ENCODE measurements around the gene APOBEC3C. TPM values are rescaled to one million over a fixed set of nuclear protein-coding genes. Genes with fewer than 3 reads are reported as not detected.
"Not testable (repeated sequence)": the region's sequence is repeated elsewhere in the genome, so short reads cannot be mapped to it uniquely, and the experiment has no call there.

Gene APOBEC3C
- total RNA-seq, 6 experiments from 2014 or later: 1.0 to 3.8 (median 2.1) TPM

- Histone ChIP-seq H3K4me1 (no peaks in the 10 kb centered on the region), H3K36me3 (no peaks in the 10 kb centered on the region), H3K4me3 (no peak overlapping the region), H3K9me3 (no peaks in the 10 kb centered on the region), H3K27me3 (no peaks in the 10 kb centered on the region), H3K27ac (no peak overlapping the region)
- intact Hi-C loops (cut with DNase I): no loop called here
- no peak for ATAC-seq
- TF ChIP-seq CTCF (IDR thresholded peaks at IDR 0.05): no peak
- TF ChIP-seq POLR2A (IDR thresholded peaks at IDR 0.05): no peak
- WGBS (ENCODE audit: insufficient coverage, low coverage, low lambda C conversion rate, missing lambda C conversion rate): 85% methylated on average over 9 of the region's 11 CpGs
- no peak for DNase-seq
Measured at GRCh38 chr22:39055658-39056057, 41.6 kb downstream of the APOBEC3C start.

GRCh38 chr22:39061290-39061689 is 47.2 kb downstream of the APOBEC3C start:
- H3K4me1 ChIP-seq; H3K27ac ChIP-seq; H3K27me3 ChIP-seq; H3K4me3 ChIP-seq; H3K36me3 ChIP-seq; ATAC-seq; H3K9me3 ChIP-seq; DNase-seq; intact Hi-C loops (cut with DNase I): not testable (repeated sequence)
- 45% methylated on average over 6 of the region's 6 CpGs for WGBS (ENCODE audit: insufficient coverage, low coverage, low lambda C conversion rate, missing lambda C conversion rate)

GRCh38 chr22:39061951-39062350 is 47.9 kb downstream of the APOBEC3C start:
- H3K9me3 ChIP-seq; H3K36me3 ChIP-seq; H3K27me3 ChIP-seq; H3K27ac ChIP-seq; intact Hi-C loops (cut with DNase I); H3K4me1 ChIP-seq; ATAC-seq; H3K4me3 ChIP-seq; DNase-seq: not testable (repeated sequence)
- 73% methylated on average over 9 of the region's 10 CpGs for WGBS (ENCODE audit: insufficient coverage, low coverage, low lambda C conversion rate, missing lambda C conversion rate)

GRCh38 chr22:39063904-39064303 is 49.8 kb downstream of the APOBEC3C start:
- H3K27ac ChIP-seq; H3K9me3 ChIP-seq; H3K4me3 ChIP-seq; H3K4me1 ChIP-seq; DNase-seq; intact Hi-C loops (cut with DNase I); H3K27me3 ChIP-seq; H3K36me3 ChIP-seq; ATAC-seq: not testable (repeated sequence)
- WGBS (ENCODE audit: insufficient coverage, low coverage, low lambda C conversion rate, missing lambda C conversion rate): 28% methylated on average over 5 of the region's 8 CpGs

GRCh38 chr22:39066442-39067276 is 52.6 kb downstream of the APOBEC3C start:
- WGBS (ENCODE audit: insufficient coverage, low coverage, low lambda C conversion rate, missing lambda C conversion rate): 84% methylated on average over 9 of the region's 9 CpGs
- H3K9me3 ChIP-seq; H3K27ac ChIP-seq; H3K4me1 ChIP-seq; H3K36me3 ChIP-seq; H3K4me3 ChIP-seq; H3K27me3 ChIP-seq; ATAC-seq; DNase-seq; intact Hi-C loops (cut with DNase I): not testable (repeated sequence)

GRCh38 chr22:39068033-39068785 is 54.2 kb downstream of the APOBEC3C start:
- Histone ChIP-seq H3K36me3 (no peaks in the 10 kb centered on the region), H3K4me1 (no peaks in the 10 kb centered on the region), H3K9me3 (no peaks in the 10 kb centered on the region), H3K27ac (no peak overlapping the region), H3K27me3 (no peaks in the 10 kb centered on the region), H3K4me3 (no peak overlapping the region)
- DNase-seq (no peak), ATAC-seq (no peak)
- whole genome bisulfite sequencing (ENCODE audit: insufficient coverage, low coverage, low lambda C conversion rate, missing lambda C conversion rate): 57% methylated on average over 10 of the region's 13 CpGs
- TF ChIP-seq CTCF (IDR thresholded peaks at IDR 0.05): no peak
- no peak for TF ChIP-seq POLR2A (IDR thresholded peaks at IDR 0.05)
- intact Hi-C loops (cut with DNase I): no loop called here

Other genes with a start within 250 kb of the APOBEC3C start
- gene DNAL4, start 220.1 kb upstream of the APOBEC3C start, total RNA-seq: 1 to 10 TPM; 2.0 to 6.2 (median 5.1) TPM
- gene NPTXR, start 170.2 kb upstream of the APOBEC3C start, total RNA-seq: under 1 TPM; 0.18 to 0.68 (median 0.28) TPM
- 10 to 100 TPM in 4 of 6 experiments, 1 to 10 TPM in 2; 7.8 to 22.5 (median 12.1) TPM for gene CBX6, start 142.0 kb upstream of the APOBEC3C start, total RNA-seq
- gene APOBEC3A, start 56.6 kb upstream of the APOBEC3C start, total RNA-seq: 1 to 10 TPM in 3 of 6 experiments, under 1 TPM in 3; 0.73 to 2.8 (median 1.1) TPM
- gene APOBEC3B, start 31.9 kb upstream of the APOBEC3C start, total RNA-seq: 1 to 10 TPM in 4 of 6 experiments, under 1 TPM in 2; 0.61 to 1.6 (median 1.1) TPM
- 1 to 10 TPM in 1 of 6 experiments, under 1 TPM in 5; 0.35 to 1.0 (median 0.61) TPM for gene APOBEC3D, start 6.9 kb downstream of the APOBEC3C start, total RNA-seq
- gene APOBEC3F, start 26.6 kb downstream of the APOBEC3C start, total RNA-seq: 1 to 10 TPM; 2.0 to 6.6 (median 4.5) TPM
- gene APOBEC3G, start 63.0 kb downstream of the APOBEC3C start, total RNA-seq: 1 to 10 TPM in 5 of 6 experiments, under 1 TPM in 1; 0.42 to 3.0 (median 2.0) TPM
- under 1 TPM in 1 of 6 experiments, not detected in 5; 0.31 TPM for gene APOBEC3H, start 83.0 kb downstream of the APOBEC3C start, total RNA-seq
- gene CBX7, start 138.4 kb downstream of the APOBEC3C start, total RNA-seq: 10 to 100 TPM in 5 of 6 experiments, 1 to 10 TPM in 1; 8.0 to 14.5 (median 12.9) TPM
- gene PDGFB, start 230.7 kb downstream of the APOBEC3C start, total RNA-seq: 10 to 100 TPM in 1 of 6 experiments, 1 to 10 TPM in 4, under 1 TPM in 1; 0.90 to 10.2 (median 3.3) TPM